H9 (cell line): ENCODE results near the gene SRPK3. TPM values are rescaled to one million over a fixed set of nuclear protein-coding genes. Genes with fewer than 3 reads are reported as not detected.

Experiments
- DNase-seq: peaks from one replicate; pipeline ENCODE4 v3.0.0-alpha.2; 2017
- H2AFZ ChIP-seq: one replicate; pipeline ENCODE4 v1.6.1; 2013; ENCODE audit warnings: mild to moderate bottlenecking, low read length, control low read depth, moderate library complexity
- H2AK5ac ChIP-seq: 2 replicates; pipeline ENCODE4 v1.6.1; 2013; ENCODE audit warnings: low read length, control low read depth, mixed read lengths; ENCODE audit not compliant: insufficient read length
- H2BK120ac ChIP-seq: one replicate; pipeline ENCODE4 v1.6.1; 2013; ENCODE audit warnings: low read depth, mild to moderate bottlenecking, low read length, control low read depth, inconsistent platforms; ENCODE audit not compliant: poor library complexity, severe bottlenecking
- H2BK12ac ChIP-seq: 2 replicates; pipeline ENCODE4 v1.6.1; 2013; ENCODE audit warnings: low read length, control low read depth, mixed read lengths, low read depth; ENCODE audit not compliant: insufficient read length
- H2BK15ac ChIP-seq: 2 replicates; pipeline ENCODE4 v1.6.1; 2013; ENCODE audit warnings: low read depth, low read length, control low read depth
- H2BK20ac ChIP-seq: one replicate; pipeline ENCODE4 v1.6.1; 2013; ENCODE audit warnings: low read depth, mild to moderate bottlenecking, low read length, control low read depth, inconsistent platforms; ENCODE audit not compliant: poor library complexity, severe bottlenecking
- H2BK5ac ChIP-seq: 2 replicates; pipeline ENCODE4 v1.6.1; 2013; ENCODE audit warnings: low read length, control low read depth, mixed read lengths; ENCODE audit not compliant: insufficient read length
- H3K14ac ChIP-seq: 2 replicates; pipeline ENCODE4 v1.6.1; 2013; ENCODE audit warnings: low read length, control low read depth; ENCODE audit not compliant: insufficient read depth
- H3K18ac ChIP-seq: 2 replicates; pipeline ENCODE4 v1.6.1; 2013; ENCODE audit warnings: low read depth, mild to moderate bottlenecking, mixed read lengths, low read length, control low read depth; ENCODE audit not compliant: insufficient read length
- H3K23ac ChIP-seq: 2 replicates; pipeline ENCODE4 v1.6.1; 2013; ENCODE audit warnings: low read length, control low read depth, mixed read lengths, low read depth; ENCODE audit not compliant: insufficient read length
- H3K23me2 ChIP-seq: 2 replicates; pipeline ENCODE4 v1.6.1; 2013; ENCODE audit warnings: low read depth, mild to moderate bottlenecking, mixed read lengths, low read length, control low read depth; ENCODE audit not compliant: insufficient read length, poor library complexity, severe bottlenecking
- H3K27ac ChIP-seq: 2 replicates; pipeline ENCODE4 v1.5.1; 2013; ENCODE audit warnings: low read length, control low read depth, mixed read lengths, low read depth; ENCODE audit not compliant: insufficient read length
- H3K27me3 ChIP-seq: 2 replicates; pipeline ENCODE4 v1.6.1; 2013; ENCODE audit warnings: low read length, control low read depth, inconsistent platforms; ENCODE audit not compliant: insufficient read depth
- H3K4ac ChIP-seq: 2 replicates; pipeline ENCODE4 v1.6.1; 2013; ENCODE audit warnings: low read depth, mild to moderate bottlenecking, control low read depth, inconsistent platforms, low read length, moderate library complexity
- H3K4me1 ChIP-seq: 2 replicates; pipeline ENCODE4 v1.6.1; 2013; ENCODE audit warnings: low read length, control low read depth, inconsistent platforms; ENCODE audit not compliant: insufficient read depth
- H3K4me2 ChIP-seq: 2 replicates; pipeline ENCODE4 v1.6.1; 2013; ENCODE audit warnings: low read length, control low read depth, mixed read lengths; ENCODE audit not compliant: insufficient read length, insufficient read depth
- H3K56ac ChIP-seq: 2 replicates; pipeline ENCODE4 v1.6.1; 2013; ENCODE audit warnings: low read depth, mild to moderate bottlenecking, mixed read lengths, low read length, control low read depth; ENCODE audit not compliant: insufficient read length
- H3K79me1 ChIP-seq: 2 replicates; pipeline ENCODE4 v1.6.1; 2013; ENCODE audit warnings: low read depth, mild to moderate bottlenecking, moderate library complexity, low read length, control low read depth, inconsistent platforms; ENCODE audit not compliant: insufficient read depth, poor library complexity, severe bottlenecking
- H3K79me2 ChIP-seq: 2 replicates; pipeline ENCODE4 v1.6.1; 2013; ENCODE audit warnings: low read length, control low read depth, inconsistent platforms; ENCODE audit not compliant: insufficient read depth
- H3K9ac ChIP-seq: 2 replicates; pipeline ENCODE4 v1.6.1; 2013; ENCODE audit warnings: low read length, control low read depth, mixed read lengths; ENCODE audit not compliant: insufficient read length; ENCODE audit errors: extremely low read depth
- H3K9me3 ChIP-seq: one replicate; pipeline ENCODE4 v1.6.1; 2013; ENCODE audit warnings: low read depth, low read length, inconsistent platforms; ENCODE audit not compliant: control insufficient read depth
- H3T11ph ChIP-seq: one replicate; pipeline ENCODE4 v1.6.1; 2013; ENCODE audit warnings: mild to moderate bottlenecking, low read length, control low read depth, inconsistent platforms
- H4K20me1 ChIP-seq: one replicate; pipeline ENCODE4 v1.6.1; 2013; ENCODE audit not compliant: control insufficient read depth, insufficient read length, insufficient read depth
- H4K5ac ChIP-seq: 2 replicates; pipeline ENCODE4 v1.6.1; 2013; ENCODE audit warnings: low read depth, mild to moderate bottlenecking, mixed read lengths, low read length, control low read depth; ENCODE audit not compliant: insufficient read length
- H4K8ac ChIP-seq: replicated peaks from 2 replicates; pipeline ENCODE4 v1.6.1; 2013; ENCODE audit warnings: low read length, control low read depth, mixed read lengths, low read depth; ENCODE audit not compliant: insufficient read length
- H4K91ac ChIP-seq: 2 replicates; pipeline ENCODE4 v1.6.1; 2013; ENCODE audit warnings: low read depth, mild to moderate bottlenecking, moderate library complexity, mixed read lengths, low read length, control low read depth; ENCODE audit not compliant: insufficient read length
- H3K27ac Mint-ChIP-seq, 3 experiments: 2 replicates in 2 of 3; 3 replicates in 1 of 3; pipeline ENCODE4 v1.8.0; 2020 to 2021; ENCODE audit warnings: mixed read lengths in 3 of 3, mild to moderate bottlenecking in 1 of 3, moderate library complexity in 1 of 3
- H3K27me3 Mint-ChIP-seq: 2 replicates; pipeline ENCODE4 v1.8.0; 2021; ENCODE audit warnings: low read depth, mild to moderate bottlenecking, moderate library complexity, mixed read lengths
- H3K36me3 Mint-ChIP-seq, 3 experiments: 2 replicates in 2 of 3; 3 replicates in 1 of 3; pipeline ENCODE4 v1.8.0; 2020 to 2021; ENCODE audit warnings: low read depth in 3 of 3, mixed read lengths in 3 of 3; ENCODE audit not compliant: insufficient read depth in 1 of 3
- H3K4me1 Mint-ChIP-seq, 2 experiments: 2 replicates each; pipeline ENCODE4 v1.8.0; 2020; ENCODE audit warnings: mixed read lengths in 2 of 2
- H3K4me3 Mint-ChIP-seq, 2 experiments: 2 replicates in 1 of 2; 3 replicates in 1 of 2; pipeline ENCODE4 v1.8.0; 2020 to 2021; ENCODE audit warnings: mild to moderate bottlenecking in 2 of 2, mixed read lengths in 2 of 2, moderate library complexity in 1 of 2
- H3K9me3 Mint-ChIP-seq, 2 experiments: 2 replicates in 1 of 2; 3 replicates in 1 of 2; pipeline ENCODE4 v1.8.0; 2020; ENCODE audit warnings: mild to moderate bottlenecking in 2 of 2, mixed read lengths in 2 of 2, moderate library complexity in 1 of 2
- WGBS: extraction: QIAGEN DNeasy Blood & Tissue Kit; methylation state at CpG from one replicate; pipeline ENCODE4 v1.1.7; 2013; ENCODE audit warnings: missing lambda C conversion rate, low lambda C conversion rate, mixed read lengths; ENCODE audit not compliant: insufficient read length; ENCODE audit errors: extremely low coverage; 5-methylcytosine and 5-hydroxymethylcytosine counted together
- total RNA-seq: library from RNA; stranded (reverse); gene quantifications from 2 replicates; pipeline ENCODE4 v1.2.1, GENCODE V29; 2021
- TF ChIP-seq, protein P1 (sequence below): fragments of 200-600 bp; sonication (generic); conservative IDR thresholded peaks from 3 replicates; pipeline ENCODE4 v1.8.0; 2021; ENCODE audit warnings: antibody characterized with exemption, mild to moderate bottlenecking

SRPK3 gene
- total RNA-seq, 1 experiment from 2014 or later, result not detected

DNA sequence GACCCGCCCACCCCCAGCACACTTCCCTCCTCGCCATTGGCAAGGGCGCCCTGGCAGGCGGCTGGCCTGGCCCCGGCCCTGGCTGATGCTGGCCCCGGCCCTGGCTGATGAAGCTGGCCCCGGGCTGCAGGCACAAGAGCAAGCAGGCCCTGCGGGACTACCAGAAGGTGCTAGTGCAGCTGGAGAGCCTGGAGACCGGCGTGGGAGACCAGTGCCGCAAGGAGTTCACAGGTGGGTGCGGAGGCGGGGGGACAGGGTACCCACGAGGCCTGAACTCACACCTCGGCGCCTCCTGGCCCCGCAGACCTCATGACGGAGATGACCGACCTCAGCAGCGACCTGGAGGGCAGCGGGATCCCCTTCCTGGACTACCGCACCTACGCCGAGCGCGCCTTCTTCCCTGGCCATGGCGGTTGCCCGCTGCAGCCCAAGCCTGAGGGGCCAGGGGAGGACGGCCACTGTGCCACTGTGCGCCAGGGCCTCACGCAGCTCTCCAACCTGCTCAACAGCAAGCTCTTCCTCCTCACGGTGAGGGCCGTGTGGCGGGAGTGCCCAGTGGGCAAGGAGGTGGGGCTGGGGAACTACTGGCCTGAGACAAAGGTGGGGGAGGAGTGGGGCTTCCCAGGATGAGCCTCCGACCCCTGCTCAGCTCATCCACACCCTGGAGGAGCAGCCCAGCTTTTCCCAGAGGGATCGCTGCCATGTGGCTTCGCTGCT is 6.1 kb upstream of the SRPK3 start:
- H2BK15ac ChIP-seq, result no peak overlapping the region
- DNase-seq, result no peak
- peaks cover 26 to 53% of the 10 kb centered on the region in 2 experiments for H3K9me3 Mint-ChIP-seq
- H4K8ac ChIP-seq, result no peak overlapping the region
- no peak overlapping the region for H2AK5ac ChIP-seq
- H3K27ac Mint-ChIP-seq, result no peak overlapping the region
- no peak overlapping the region for H3K9ac ChIP-seq
- H3K9me3 ChIP-seq, result no peaks in the 10 kb centered on the region
- no peak overlapping the region for H2BK5ac ChIP-seq
- H3K4me3 Mint-ChIP-seq, result no peak overlapping the region
- H3K4me1 ChIP-seq, result no peaks in the 10 kb centered on the region
- H4K5ac ChIP-seq, result no peak overlapping the region
- no peaks in the 10 kb centered on the region for H3K79me2 ChIP-seq
- peaks cover 0 to 2% (median 1%) of the 10 kb centered on the region in 3 experiments; a peak in 3 of 7 replicates for H3K36me3 Mint-ChIP-seq
- H4K91ac ChIP-seq, result no peak overlapping the region
- H3K23me2 ChIP-seq, result no peaks in the 10 kb centered on the region
- H3K27me3 ChIP-seq, result no peaks in the 10 kb centered on the region
- H3K79me1 ChIP-seq, result no peaks in the 10 kb centered on the region
- H3K56ac ChIP-seq, result no peak overlapping the region
- no peak overlapping the region for H3K4ac ChIP-seq
- H2BK20ac ChIP-seq, result no peak overlapping the region
- H4K20me1 ChIP-seq, result no peaks in the 10 kb centered on the region
- peaks cover 2% of the 10 kb centered on the region in 2 experiments for H3K4me1 Mint-ChIP-seq
- no peak overlapping the region for H3K27ac ChIP-seq
- no peak overlapping the region for H3T11ph ChIP-seq
- TF ChIP-seq, protein P1, sequence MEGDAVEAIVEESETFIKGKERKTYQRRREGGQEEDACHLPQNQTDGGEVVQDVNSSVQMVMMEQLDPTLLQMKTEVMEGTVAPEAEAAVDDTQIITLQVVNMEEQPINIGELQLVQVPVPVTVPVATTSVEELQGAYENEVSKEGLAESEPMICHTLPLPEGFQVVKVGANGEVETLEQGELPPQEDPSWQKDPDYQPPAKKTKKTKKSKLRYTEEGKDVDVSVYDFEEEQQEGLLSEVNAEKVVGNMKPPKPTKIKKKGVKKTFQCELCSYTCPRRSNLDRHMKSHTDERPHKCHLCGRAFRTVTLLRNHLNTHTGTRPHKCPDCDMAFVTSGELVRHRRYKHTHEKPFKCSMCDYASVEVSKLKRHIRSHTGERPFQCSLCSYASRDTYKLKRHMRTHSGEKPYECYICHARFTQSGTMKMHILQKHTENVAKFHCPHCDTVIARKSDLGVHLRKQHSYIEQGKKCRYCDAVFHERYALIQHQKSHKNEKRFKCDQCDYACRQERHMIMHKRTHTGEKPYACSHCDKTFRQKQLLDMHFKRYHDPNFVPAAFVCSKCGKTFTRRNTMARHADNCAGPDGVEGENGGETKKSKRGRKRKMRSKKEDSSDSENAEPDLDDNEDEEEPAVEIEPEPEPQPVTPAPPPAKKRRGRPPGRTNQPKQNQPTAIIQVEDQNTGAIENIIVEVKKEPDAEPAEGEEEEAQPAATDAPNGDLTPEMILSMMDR, result no peak
- H3K4me2 ChIP-seq, result no peak overlapping the region
- H3K14ac ChIP-seq, result no peak overlapping the region
- H2BK120ac ChIP-seq, result no peak overlapping the region
- no peak overlapping the region for H2BK12ac ChIP-seq
- H3K23ac ChIP-seq, result no peak overlapping the region
- H2AFZ ChIP-seq, result no peak overlapping the region
- no peaks in the 10 kb centered on the region; the same call in 1 of the 2 replicates for H3K27me3 Mint-ChIP-seq
- no CpG with 5 or more reads among the region's 37 CpGs for WGBS
- H3K18ac ChIP-seq, result no peak overlapping the region
